K562 (cell line): ENCODE measurements around the gene SUFU. TPM values are rescaled to one million over a fixed set of nuclear protein-coding genes. Genes with fewer than 3 reads are reported as not detected.

Experiments used
- ATAC-seq: fragments of 200-7000 bp; cut with Tn5 transposase; 3 replicates; pipeline ENCODE4 v1.9.1; 2020; ENCODE audit warnings: moderate library complexity
- BruUV-seq: library from RNA; stranded (reverse); fragments of 400-500 nt; replicated peaks from 2 replicates; lab custom pipeline; 2021; lab: Mats Ljungman, UMichigan
- CTCF ChIA-PET: fragments of 300-600 bp; formaldehyde crosslinking; extraction: SDS; loops from one replicate; lab custom pipeline; 2021; ENCODE audit warnings: low intra/inter-chr PET ratio; lab: Yijun Ruan, JAX
- POLR2A ChIA-PET: fragments of 300-600, 350-650 bp; sonication (Branson Sonifier 250); formaldehyde crosslinking; extraction: SDS; loops from one replicate; lab custom pipeline; 2021; ENCODE audit warnings: antibody characterized with exemption, inconsistent platforms; lab: Yijun Ruan, JAX
- DNase-seq, 4 experiments: peaks; one replicate each; pipeline versions ENCODE4 v3.0.0 to v3.0.0-alpha.2; 2011 to 2018; ENCODE audit warnings: low spot score in 3 of 4, mixed read lengths in 3 of 4; ENCODE audit errors: extremely low read depth in 1 of 4
- FAIRE-seq: peaks from 2 replicates; lab custom pipeline; 2011; peaks lifted over from hg19 to GRCh38; lab: Jason Lieb, UNC
- H2AFZ ChIP-seq: 2 replicates; pipeline ENCODE4 v1.6.0; 2011; ENCODE audit warnings: low read depth, low read length, control low read depth, inconsistent platforms
- H3K27ac ChIP-seq: fragments of 200-600 bp; 3 replicates; pipeline ENCODE4 v1.8.0; 2011; ENCODE audit warnings: low read depth, mild to moderate bottlenecking, control low read depth, inconsistent platforms, low read length, moderate library complexity, mixed read lengths; ENCODE audit errors: extremely low read depth
- H3K27me3 ChIP-seq, 2 experiments: fragments of 300-600 bp in 1 of 2; 2 replicates in 1 of 2; 3 replicates in 1 of 2; pipeline versions ENCODE4 v1.6.0 to v1.8.0; 2011; ENCODE audit warnings: inconsistent platforms in 2 of 2, low read length in 2 of 2, mild to moderate bottlenecking in 1 of 2, mixed read lengths in 1 of 2, moderate library complexity in 1 of 2; ENCODE audit not compliant: control insufficient read depth in 2 of 2, insufficient read depth in 2 of 2
- H3K36me3 ChIP-seq: fragments of 300-600 bp; 3 replicates; pipeline ENCODE4 v1.8.0; 2011; ENCODE audit warnings: mild to moderate bottlenecking, low read length, inconsistent platforms; ENCODE audit not compliant: control insufficient read depth, insufficient read depth
- H3K4me1 ChIP-seq, 2 experiments: fragments of 200-600 bp in 1 of 2; replicated peaks in 1 of 2; 2 replicates in 1 of 2; 3 replicates in 1 of 2; pipeline versions ENCODE4 v1.5.1 to v1.8.0; 2011; ENCODE audit warnings: inconsistent platforms in 2 of 2, low read length in 2 of 2, mild to moderate bottlenecking in 1 of 2, mixed read lengths in 1 of 2, moderate library complexity in 1 of 2; ENCODE audit not compliant: control insufficient read depth in 2 of 2, insufficient read depth in 2 of 2
- H3K4me2 ChIP-seq: 2 replicates; pipeline ENCODE4 v1.6.1; 2011; ENCODE audit warnings: low read length, control low read depth, inconsistent platforms, mixed read lengths; ENCODE audit not compliant: insufficient read depth
- H3K4me3 ChIP-seq: fragments of 200-600 bp; sonication (generic), shearing (Covaris generic); 2 replicates; pipeline ENCODE4 v1.5.1; 2016; ENCODE audit warnings: control low read depth, inconsistent platforms
- H3K79me2 ChIP-seq: fragments of 200-600 bp; 3 replicates; pipeline ENCODE4 v1.8.0; 2011; ENCODE audit warnings: low read length, inconsistent platforms; ENCODE audit not compliant: control insufficient read depth, insufficient read depth
- H3K9ac ChIP-seq, 2 experiments: 2 replicates each; pipeline versions ENCODE4 v1.6.0 to v1.6.1; 2011; ENCODE audit warnings: low read depth in 2 of 2, low read length in 2 of 2, control low read depth in 1 of 2, inconsistent platforms in 1 of 2, mild to moderate bottlenecking in 1 of 2, mixed read lengths in 1 of 2; ENCODE audit not compliant: insufficient read depth in 1 of 2
- H3K9me1 ChIP-seq: one replicate; pipeline ENCODE4 v1.6.0; 2011; ENCODE audit warnings: inconsistent platforms, mild to moderate bottlenecking, low read length, moderate library complexity; ENCODE audit not compliant: control insufficient read depth, insufficient read depth
- H3K9me3 ChIP-seq: replicated peaks from 2 replicates; pipeline ENCODE4 v1.5.1; 2011; ENCODE audit warnings: low read depth, low read length, inconsistent platforms; ENCODE audit not compliant: control insufficient read depth, insufficient read depth
- H4K20me1 ChIP-seq: replicated peaks from 2 replicates; pipeline ENCODE4 v1.6.1; 2011; ENCODE audit warnings: low read length, inconsistent platforms, mixed read lengths; ENCODE audit not compliant: control insufficient read depth, insufficient read depth
- ATF7 ChIP-seq: fragments of 450-650 bp; IDR thresholded peaks from 2 replicates; pipeline ENCODE4 v1.7.1; 2014; ENCODE audit warnings: mild to moderate bottlenecking, moderate library complexity
- CHD1 ChIP-seq: fragments of 200-600 bp; sonication (generic); IDR thresholded peaks from one replicate; pipeline ENCODE4 v1.6.1; 2012; ENCODE audit warnings: mild to moderate bottlenecking, moderate library complexity, low read length, inconsistent platforms
- FOXM1 ChIP-seq, 2 experiments: fragments of 450-650 bp in 1 of 2; sonication (generic) in 1 of 2; formaldehyde crosslinking in 1 of 2; IDR thresholded peaks; 2 replicates each; pipeline versions ENCODE4 v1.6.1 to v1.9.0; 2017 to 2022; ENCODE audit warnings: low read depth in 2 of 2, mild to moderate bottlenecking in 2 of 2, missing genetic modification reagents in 1 of 2, moderate library complexity in 1 of 2
- GTF2E2 ChIP-seq: fragments of 200-800 bp; sonication (Bioruptor generic); IDR thresholded peaks from 2 replicates; pipeline ENCODE4 v1.6.1; 2016; ENCODE audit warnings: missing genetic modification characterization, missing compliant biosample characterization
- HDAC2 ChIP-seq: fragments of 450-650 bp; IDR thresholded peaks from 2 replicates; pipeline ENCODE4 v1.6.1; 2016; ENCODE audit warnings: mild to moderate bottlenecking
- HNRNPK ChIP-seq: fragments of 200-400 bp; formaldehyde crosslinking; IDR thresholded peaks from one replicate; pipeline ENCODE4 v1.6.1; 2018; ENCODE audit warnings: mild to moderate bottlenecking, low read depth, low read length; ENCODE audit not compliant: poor library complexity, severe bottlenecking
- NONO ChIP-seq, 2 experiments: fragments of 200-400 bp in 1 of 2; fragments of 450-650 bp in 1 of 2; formaldehyde crosslinking in 1 of 2; IDR thresholded peaks; 2 replicates each; pipeline ENCODE4 v1.6.1; 2017; ENCODE audit warnings: low read depth in 2 of 2, mild to moderate bottlenecking in 2 of 2, moderate library complexity in 2 of 2, low read length in 1 of 2
- NUFIP1 ChIP-seq: fragments of 450-650 bp; IDR thresholded peaks from 2 replicates; pipeline ENCODE4 v1.6.1; 2018; ENCODE audit not compliant: partially characterized antibody
- RBFOX2 ChIP-seq: fragments of 200-400 bp; formaldehyde crosslinking; IDR thresholded peaks from 2 replicates; pipeline ENCODE4 v1.6.1; 2017; ENCODE audit warnings: low read depth, mild to moderate bottlenecking, low read length, moderate library complexity
- SRF ChIP-seq, 2 experiments: fragments of 250-450, 450-650 bp in 1 of 2; sonication (Bioruptor Pico) in 1 of 2; sonication (generic) in 1 of 2; formaldehyde crosslinking; IDR thresholded peaks; 2 replicates each; pipeline versions ENCODE4 v1.5.0 to v1.5.1; 2020 to 2022; ENCODE audit warnings: mild to moderate bottlenecking in 1 of 2, missing genetic modification reagents in 1 of 2
- TAF7 ChIP-seq: fragments of 450-650 bp; IDR thresholded peaks from 2 replicates; pipeline ENCODE4 v1.6.1; 2016; ENCODE audit warnings: missing genetic modification characterization, missing compliant biosample characterization
- TSC22D4 ChIP-seq: fragments of 450-650 bp; IDR thresholded peaks from 2 replicates; pipeline ENCODE4 v1.6.1; 2016; ENCODE audit warnings: missing genetic modification characterization, missing biosample characterization, control low read depth
- ZNF316 ChIP-seq: fragments of 450-650 bp; IDR thresholded peaks from 2 replicates; pipeline ENCODE4 v1.6.1; 2016
- ZNF384 ChIP-seq: IDR thresholded peaks from 2 replicates; pipeline ENCODE4 v1.6.1; 2012; ENCODE audit warnings: low read depth, low read length, improper control_type of control experiment
- ZNF444 ChIP-seq: fragments of 250-450 bp; sonication (Bioruptor Pico); IDR thresholded peaks from 2 replicates; pipeline ENCODE4 v1.4.0; 2020; ENCODE audit warnings: mild to moderate bottlenecking, moderate library complexity
- WGBS: fragments of 100-300 bp; shearing (Covaris generic); methylation state at CpG from one replicate; pipeline ENCODE4 v1.1.6; 2016; ENCODE audit warnings: low coverage, mixed read lengths; ENCODE audit not compliant: insufficient coverage; ENCODE audit errors: missing lambda C conversion rate; 5-methylcytosine and 5-hydroxymethylcytosine counted together
- in situ Hi-C: fragments of 300-500 bp; cut with MboI; formaldehyde crosslinking; loops from 4 replicates; pipeline ENCODE4 v1.15.0; 2018; ENCODE audit warnings: inconsistent platforms, mixed read lengths
- intact Hi-C: fragments of 100-400 bp; cut with micrococcal nuclease; formaldehyde crosslinking; loops from 2 replicates; pipeline ENCODE4 v1.14.2; 2022
- polyA plus RNA-seq, 8 experiments: library from polyadenylated mRNA; depleted of rRNA in 4 of 8; stranded (reverse) in 5 of 8; unstranded in 3 of 8; fragments of >200 nt; fragmentation: Nextera tagmentation in 2 of 8; fragmentation: Illumina TruSeq in 1 of 8; extraction: Ambion mirVana in 2 of 8; extraction: Trizol in 1 of 8; gene quantifications; 2 replicates each; pipeline versions ENCODE4 v1.2.1 to v1.2.3, GENCODE V29; 2011 to 2014; ENCODE audit warnings: inconsistent platforms in 1 of 8, missing spikeins in 1 of 8
- total RNA-seq, 7 experiments: library from RNA; depleted of rRNA in 6 of 7; stranded (reverse); fragments of >200 nt in 6 of 7; fragmentation: Illumina TruSeq in 2 of 7; extraction: Trizol in 2 of 7; gene quantifications; 2 replicates each; pipeline versions ENCODE4 v1.2.1 to v1.2.3, GENCODE V29; 2011 to 2021; ENCODE audit warnings: low replicate concordance in 1 of 7
- TF ChIP-seq, protein P1 (sequence below): fragments of 450-650 bp; IDR thresholded peaks from 2 replicates; pipeline ENCODE4 v1.6.1; 2018; ENCODE audit not compliant: partially characterized antibody

The SUFU gene
- total and polyA plus RNA-seq, 9 of the 15 experiments (the other 6 are each of a cell fraction or from before 2014, with no cell fraction given): 0.59 to 6.3 (median 0.82) TPM

DNA sequence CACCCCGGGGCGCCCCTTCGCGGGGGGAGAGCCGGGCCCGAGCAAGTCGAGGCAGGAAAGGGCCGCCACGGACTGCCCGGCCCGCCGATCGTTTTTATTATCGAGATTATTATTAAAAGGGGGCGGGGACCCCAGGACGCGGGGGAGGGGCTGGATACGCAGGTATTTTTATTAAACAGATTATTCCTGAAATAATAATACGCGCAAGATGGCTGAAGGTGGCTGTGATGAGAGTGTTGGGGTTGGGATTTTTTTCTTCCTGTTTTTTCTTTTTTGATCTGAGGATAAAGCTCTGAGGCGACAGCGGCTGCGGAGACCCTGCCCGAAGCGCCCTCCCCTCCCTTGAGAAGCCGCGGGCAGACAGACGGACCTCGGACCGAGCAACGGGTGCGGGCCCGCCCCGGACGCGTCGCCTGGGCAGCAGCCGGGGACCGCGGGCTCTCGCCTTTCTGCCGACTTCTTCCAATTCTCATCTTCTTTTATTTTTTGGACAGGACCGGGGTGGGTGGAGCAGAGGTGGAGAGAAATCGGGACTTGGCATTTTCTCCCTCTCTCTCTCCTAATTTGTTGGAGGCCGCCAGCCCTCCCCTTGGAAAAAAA, 139.1 kb downstream of the SUFU start (continued):
- 0 out of 2 replicates have a peak, but pooled peaks have one; percentile 27 for TF ChIP-seq ZNF384
- no peak for TF ChIP-seq HDAC2
- TF ChIP-seq, all 486 proteins: peak for 7

DNA sequence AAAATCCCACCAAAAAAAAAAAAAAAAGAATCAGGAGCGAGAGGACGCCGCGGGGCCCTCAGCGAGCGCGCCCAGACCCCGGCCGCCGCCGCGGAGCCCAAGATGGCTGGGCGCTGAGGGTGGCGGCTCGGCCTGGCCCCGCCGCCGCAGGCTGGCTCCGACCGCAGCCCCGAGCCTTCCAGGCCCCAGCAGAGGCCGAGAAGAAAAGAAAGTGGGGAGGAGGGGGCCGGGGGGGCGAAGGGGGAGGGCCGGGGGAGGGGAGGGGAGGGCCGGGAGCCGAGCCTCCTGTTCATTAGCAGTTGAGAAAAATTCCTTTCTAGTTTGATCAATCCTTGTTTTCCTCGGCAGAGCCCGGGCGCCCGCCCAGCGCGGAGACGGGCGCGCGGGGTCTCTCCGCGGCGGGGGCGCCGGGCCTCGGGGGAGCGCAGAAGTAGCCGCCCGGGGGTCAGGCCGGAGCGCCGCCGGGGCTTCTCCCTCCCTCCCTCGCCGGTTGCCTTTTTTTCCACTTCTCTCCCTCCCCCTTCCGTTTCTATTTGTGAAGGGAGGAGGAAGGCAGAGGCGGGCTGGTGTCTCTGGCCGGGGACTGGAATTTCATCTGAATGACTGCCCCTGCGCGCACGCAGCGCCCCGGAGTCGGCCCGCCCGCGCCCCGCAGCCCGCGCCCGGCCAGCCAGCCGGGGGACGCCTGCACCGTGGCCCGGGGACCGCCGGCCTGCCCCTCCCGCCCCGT, 139.7 kb downstream of the SUFU start:
- Histone ChIP-seq H3K79me2 (peaks cover 56% of the 10 kb centered on the region), H3K27me3 (no peaks in the 10 kb centered on the region), H3K36me3 (peaks cover 3% of the 10 kb centered on the region; the same call in 2 of the 3 replicates), H3K4me2 (peak overlapping the region; percentile 87; the same call in 1 of the 2 replicates), H3K9ac (peak overlapping the region; percentile 80 to 98; a peak in 3 of 4 replicates), H3K27ac (peak overlapping the region; percentile 89), H2AFZ (no peak overlapping the region), H3K4me3 (peak overlapping the region; percentile 78), H3K9me3 (no peaks in the 10 kb centered on the region), H3K9me1 (peaks cover 2% of the 10 kb centered on the region), H3K4me1 (peaks cover 6 to 54% of the 10 kb centered on the region in 2 experiments; a peak in 4 of 5 replicates), H4K20me1 (0 out of 2 replicates have a peak, but pooled peaks cover 4% of the 10 kb centered on the region)
- peak; percentile 13; the same call in 2 of the 3 replicates for ATAC-seq
- ChIA-PET POLR2A (interaction anchor here (1.0 to 6.2 kb wide), 2 partner anchors 8 to 15 kb away, joined by 5 to 60 read pairs; no protein-coding TSS in a partner anchor), CTCF (no interaction called here)
- BruUV-seq: no TSS peak
- DNase-seq: peak; percentile 29 to 72 (median 44)
- FAIRE-seq: peak; percentile 48
- in situ Hi-C loops (no loop called here), intact Hi-C loops (loop anchor here (5.0 kb wide), 1 partner anchor 36 kb away; no protein-coding TSS in a partner anchor)
- 0% methylated on average over 4 of the region's 76 CpGs for WGBS
- TF ChIP-seq TSC22D4 (tag): no peak
- no peak for TF ChIP-seq FOXM1 (IDR thresholded peaks at IDR 0.05; ENCODE audit: low read depth)
- TF ChIP-seq FOXM1 (CRISPR knock-in tag; IDR thresholded peaks at IDR 0.05; ENCODE audit: low read depth): no peak
- TF ChIP-seq ZNF444: peak; percentile 83; the same call in 1 of the 2 replicates
- TF ChIP-seq HNRNPK: peak; percentile 23
- peak; percentile 44 for TF ChIP-seq CHD1
- TF ChIP-seq RBFOX2: peak; percentile 63
- no peak for TF ChIP-seq SRF (CRISPR knock-in tag; IDR thresholded peaks at IDR 0.05)
- peak; percentile 54; the same call in 1 of the 2 replicates for TF ChIP-seq ATF7
- no peak for TF ChIP-seq ZNF316
- TF ChIP-seq, protein P1, sequence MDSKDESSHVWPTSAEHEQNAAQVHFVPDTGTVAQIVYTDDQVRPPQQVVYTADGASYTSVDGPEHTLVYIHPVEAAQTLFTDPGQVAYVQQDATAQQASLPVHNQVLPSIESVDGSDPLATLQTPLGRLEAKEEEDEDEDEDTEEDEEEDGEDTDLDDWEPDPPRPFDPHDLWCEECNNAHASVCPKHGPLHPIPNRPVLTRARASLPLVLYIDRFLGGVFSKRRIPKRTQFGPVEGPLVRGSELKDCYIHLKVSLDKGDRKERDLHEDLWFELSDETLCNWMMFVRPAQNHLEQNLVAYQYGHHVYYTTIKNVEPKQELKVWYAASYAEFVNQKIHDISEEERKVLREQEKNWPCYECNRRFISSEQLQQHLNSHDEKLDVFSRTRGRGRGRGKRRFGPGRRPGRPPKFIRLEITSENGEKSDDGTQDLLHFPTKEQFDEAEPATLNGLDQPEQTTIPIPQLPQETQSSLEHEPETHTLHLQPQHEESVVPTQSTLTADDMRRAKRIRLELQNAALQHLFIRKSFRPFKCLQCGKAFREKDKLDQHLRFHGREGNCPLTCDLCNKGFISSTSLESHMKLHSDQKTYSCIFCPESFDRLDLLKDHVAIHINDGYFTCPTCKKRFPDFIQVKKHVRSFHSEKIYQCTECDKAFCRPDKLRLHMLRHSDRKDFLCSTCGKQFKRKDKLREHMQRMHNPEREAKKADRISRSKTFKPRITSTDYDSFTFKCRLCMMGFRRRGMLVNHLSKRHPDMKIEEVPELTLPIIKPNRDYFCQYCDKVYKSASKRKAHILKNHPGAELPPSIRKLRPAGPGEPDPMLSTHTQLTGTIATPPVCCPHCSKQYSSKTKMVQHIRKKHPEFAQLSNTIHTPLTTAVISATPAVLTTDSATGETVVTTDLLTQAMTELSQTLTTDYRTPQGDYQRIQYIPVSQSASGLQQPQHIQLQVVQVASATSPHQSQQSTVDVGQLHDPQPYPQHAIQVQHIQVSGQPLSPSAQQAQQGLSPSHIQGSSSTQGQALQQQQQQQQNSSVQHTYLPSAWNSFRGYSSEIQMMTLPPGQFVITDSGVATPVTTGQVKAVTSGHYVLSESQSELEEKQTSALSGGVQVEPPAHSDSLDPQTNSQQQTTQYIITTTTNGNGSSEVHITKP: peak; percentile 93
- no peak for TF ChIP-seq TAF7
- TF ChIP-seq NONO (IDR thresholded peaks at IDR 0.05; ENCODE audit: low read depth in 2 of 2, low read length in 1 of 2): peak in 1 of 2 experiments; percentile 51; a peak in 1 of 4 replicates
- TF ChIP-seq NUFIP1: no peak
- TF ChIP-seq GTF2E2 (tag): 0 out of 2 replicates have a peak, but pooled peaks have one; percentile 46
